Measurements from ENCODE around the gene MYBPHL. TPM values are rescaled to one million over a fixed set of nuclear protein-coding genes. Genes with fewer than 3 reads are reported as not detected.

Gene MYBPHL
- total RNA-seq, 1 donor from 2014 or later: not detected

- Mint-ChIP-seq H3K9me3 (no peaks in the 10 kb centered on the region), H3K27me3 (ENCODE audit: low read depth) (no peaks in the 10 kb centered on the region), H3K4me3 (no peak overlapping the region), H3K4me1 (peaks cover 5% of the 10 kb centered on the region), H3K27ac (no peak overlapping the region), H3K36me3 (no peaks in the 10 kb centered on the region)
- no peak for TF ChIP-seq CTCF (IDR thresholded peaks at IDR 0.05; ENCODE audit: unreplicated experiment)
- DNase-seq (ENCODE audit: low spot score in 2 of 2, unreplicated experiment in 2 of 2): no peak
Measured at GRCh38 chr1:109261578-109261977, 45.2 kb downstream of the MYBPHL start.

DNA sequence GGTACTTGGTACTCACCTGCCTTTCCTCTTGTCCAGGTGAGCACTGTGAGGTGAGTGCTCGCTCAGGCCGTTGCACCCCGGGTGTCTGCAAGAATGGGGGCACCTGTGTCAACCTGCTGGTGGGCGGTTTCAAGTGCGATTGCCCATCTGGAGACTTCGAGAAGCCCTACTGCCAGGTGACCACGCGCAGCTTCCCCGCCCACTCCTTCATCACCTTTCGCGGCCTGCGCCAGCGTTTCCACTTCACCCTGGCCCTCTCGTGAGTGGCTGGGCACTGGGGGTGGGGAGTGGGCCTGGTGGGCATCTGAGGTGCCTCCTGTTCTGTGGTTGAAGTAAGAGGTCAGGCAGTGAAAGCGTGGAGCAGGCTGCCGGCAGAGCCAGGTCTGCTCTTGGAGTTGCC, 45.8 kb downstream of the MYBPHL start:
- TF ChIP-seq CTCF (IDR thresholded peaks at IDR 0.05; ENCODE audit: unreplicated experiment): no peak
- H3K4me1 Mint-ChIP-seq: peaks cover 5% of the 10 kb centered on the region
- no peak overlapping the region for H3K27ac Mint-ChIP-seq
- H3K36me3 Mint-ChIP-seq: no peaks in the 10 kb centered on the region
- DNase-seq (ENCODE audit: low spot score in 2 of 2, unreplicated experiment in 2 of 2): no peak
- no peaks in the 10 kb centered on the region for H3K27me3 Mint-ChIP-seq (ENCODE audit: low read depth)
- H3K9me3 Mint-ChIP-seq: no peaks in the 10 kb centered on the region
- H3K4me3 Mint-ChIP-seq: no peak overlapping the region

DNA sequence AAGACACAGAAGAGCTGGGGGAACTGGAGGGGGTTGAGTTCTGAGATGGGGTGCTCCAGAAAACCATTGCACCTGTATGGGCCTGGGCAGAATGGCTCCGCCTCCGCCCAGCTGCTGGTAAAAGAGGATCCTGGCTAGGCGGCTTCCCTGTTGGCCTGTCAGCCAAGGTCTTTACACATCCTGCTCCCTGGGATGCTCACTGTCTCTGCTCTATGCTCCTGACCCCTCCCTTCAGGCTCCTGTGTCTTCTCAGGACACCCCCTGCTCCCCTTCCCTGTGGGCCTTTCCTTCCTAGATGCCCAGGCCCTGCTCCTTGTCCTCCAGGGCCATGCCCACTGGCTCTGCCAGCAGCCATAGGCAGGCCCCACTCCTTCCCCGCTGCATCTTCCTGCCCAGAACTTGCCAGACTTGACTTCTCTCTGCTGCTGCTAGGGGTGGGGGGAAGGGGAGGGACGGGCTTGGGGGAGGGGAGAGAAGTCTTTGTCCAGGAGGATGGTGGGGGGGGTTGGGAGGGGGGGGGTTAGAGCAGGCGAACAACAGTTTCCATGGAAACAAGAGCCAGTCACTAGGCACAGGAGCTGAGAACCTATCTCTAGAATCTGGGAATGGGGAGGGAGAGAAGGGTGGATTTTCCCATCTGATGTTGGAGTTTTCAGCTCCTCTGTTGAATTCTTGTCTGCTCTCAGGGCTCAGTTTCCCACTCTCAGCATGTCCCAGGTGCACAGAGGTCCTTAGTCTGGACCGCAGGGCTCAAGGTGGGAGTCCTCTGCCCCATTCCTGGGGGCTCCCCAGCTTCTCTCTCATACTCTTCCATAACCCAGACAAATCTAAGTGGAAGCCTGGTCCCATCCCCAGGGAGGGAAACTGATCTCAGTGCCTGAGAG, 46.9 kb downstream of the MYBPHL start:
- Mint-ChIP-seq H3K36me3 (no peaks in the 10 kb centered on the region), H3K4me1 (peaks cover 12% of the 10 kb centered on the region), H3K9me3 (no peaks in the 10 kb centered on the region), H3K27me3 (ENCODE audit: low read depth) (no peaks in the 10 kb centered on the region), H3K4me3 (no peak overlapping the region), H3K27ac (no peak overlapping the region)
- TF ChIP-seq CTCF (IDR thresholded peaks at IDR 0.05; ENCODE audit: unreplicated experiment): no peak
- DNase-seq (ENCODE audit: low spot score in 2 of 2, unreplicated experiment in 2 of 2): no peak

DNA sequence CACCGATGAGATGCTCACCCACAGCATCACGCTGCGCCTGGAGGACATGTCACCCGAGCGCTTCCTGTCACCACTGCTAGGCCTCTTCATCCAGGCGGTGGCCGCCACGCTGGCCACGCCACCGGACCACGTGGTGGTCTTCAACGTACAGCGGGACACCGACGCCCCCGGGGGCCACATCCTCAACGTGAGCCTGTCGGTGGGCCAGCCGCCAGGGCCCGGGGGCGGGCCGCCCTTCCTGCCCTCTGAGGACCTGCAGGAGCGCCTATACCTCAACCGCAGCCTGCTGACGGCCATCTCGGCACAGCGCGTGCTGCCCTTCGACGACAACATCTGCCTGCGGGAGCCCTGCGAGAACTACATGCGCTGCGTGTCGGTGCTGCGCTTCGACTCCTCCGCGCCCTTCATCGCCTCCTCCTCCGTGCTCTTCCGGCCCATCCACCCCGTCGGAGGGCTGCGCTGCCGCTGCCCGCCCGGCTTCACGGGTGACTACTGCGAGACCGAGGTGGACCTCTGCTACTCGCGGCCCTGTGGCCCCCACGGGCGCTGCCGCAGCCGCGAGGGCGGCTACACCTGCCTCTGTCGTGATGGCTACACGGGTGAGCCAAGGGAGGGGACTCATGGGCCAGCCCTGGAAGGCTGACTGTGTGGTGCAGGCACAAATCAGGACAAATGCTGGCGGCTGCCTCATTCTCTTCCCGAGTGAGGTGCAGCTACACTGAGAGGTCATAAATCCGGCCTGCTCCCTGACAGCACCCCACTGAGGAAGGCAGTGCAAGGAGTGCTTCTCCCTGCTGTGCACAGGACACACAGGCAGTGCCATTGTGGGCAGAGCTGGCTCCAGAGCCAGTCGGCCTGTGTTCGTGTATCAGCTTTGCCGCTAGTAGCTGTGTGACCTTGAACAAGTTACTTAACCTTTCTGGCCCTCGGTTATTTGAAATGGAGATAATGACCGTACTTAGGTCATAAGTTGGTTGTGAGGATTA, 48.0 kb downstream of the MYBPHL start:
- no peaks in the 10 kb centered on the region for H3K27me3 Mint-ChIP-seq (ENCODE audit: low read depth)
- no peak overlapping the region for H3K27ac Mint-ChIP-seq
- no peaks in the 10 kb centered on the region for H3K36me3 Mint-ChIP-seq
- H3K4me1 Mint-ChIP-seq: peaks cover 20% of the 10 kb centered on the region
- no peak for TF ChIP-seq CTCF (IDR thresholded peaks at IDR 0.05; ENCODE audit: unreplicated experiment)
- no peak overlapping the region for H3K4me3 Mint-ChIP-seq
- DNase-seq (ENCODE audit: low spot score in 2 of 2, unreplicated experiment in 2 of 2): no peak
- H3K9me3 Mint-ChIP-seq: no peaks in the 10 kb centered on the region

- H3K9me3 Mint-ChIP-seq: no peaks in the 10 kb centered on the region
Measured at GRCh38 chr1:109257682-109258421, 49.0 kb downstream of the MYBPHL start.

More at GRCh38 chr1:109257682-109258421, 49.0 kb downstream of the MYBPHL start:
- no peak for TF ChIP-seq CTCF (IDR thresholded peaks at IDR 0.05; ENCODE audit: unreplicated experiment)
- Mint-ChIP-seq H3K27me3 (ENCODE audit: low read depth) (no peaks in the 10 kb centered on the region), H3K36me3 (no peaks in the 10 kb centered on the region), H3K27ac (no peak overlapping the region), H3K4me3 (no peak overlapping the region), H3K4me1 (peaks cover 24% of the 10 kb centered on the region)
- no peak for DNase-seq (ENCODE audit: low spot score in 2 of 2, unreplicated experiment in 2 of 2)

Measured in mesothelial cell of epicardium (in vitro differentiated cells).